ENCODE results near the gene GALNS.

GRCh38 chr16:88807626-88808453 is 48.9 kb downstream of the GALNS start:
- no peak for TF ChIP-seq CTCF (IDR thresholded peaks at IDR 0.05; ENCODE audit: borderline replicate concordance, extremely low read depth, low read length, poor library complexity, severe bottlenecking)
- no peak for TF ChIP-seq EZH2 (IDR thresholded peaks at IDR 0.05; ENCODE audit: borderline replicate concordance, low read depth, low read length, severe bottlenecking)

Data from DND-41 (cell line).